ENCODE measurements around the gene FNBP1. TPM values are rescaled to one million over a fixed set of nuclear protein-coding genes. Genes with fewer than 3 reads are reported as not detected.

FNBP1 gene
- total and polyA plus RNA-seq, 2 experiments from 2014 or later: 26.6 to 28.8 TPM

DNA sequence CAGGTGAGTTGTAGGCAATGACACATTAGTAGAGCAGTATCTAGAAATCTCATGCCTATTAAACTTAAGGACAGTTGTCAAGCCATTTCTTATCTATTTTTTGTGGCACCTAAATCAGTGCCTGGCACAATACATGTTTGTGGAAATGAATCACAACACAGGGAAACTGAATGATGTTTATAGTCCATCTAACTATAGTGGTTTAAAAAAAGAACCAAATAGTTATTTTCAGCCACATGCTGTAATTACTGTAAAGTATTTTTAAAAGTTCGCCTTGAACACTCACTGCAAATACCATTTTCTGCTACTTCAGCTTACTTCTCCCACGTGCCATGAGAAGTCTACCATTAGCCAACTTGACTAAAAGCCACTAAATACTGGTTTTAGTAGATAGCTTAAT lies 21.9 kb downstream of the FNBP1 start:
- Histone ChIP-seq H3K4me1 (ENCODE audit: insufficient read depth) (no peaks in the 10 kb centered on the region), H2AFZ (no peak overlapping the region), H3F3A (replicated peaks; ENCODE audit: low read depth) (no peaks in the 10 kb centered on the region), H4K20me1 (replicated peaks; ENCODE audit: insufficient read depth) (peaks cover 8% of the 10 kb centered on the region; the same call in 1 of the 2 replicates), H3K36me3 (ENCODE audit: insufficient read depth) (no peaks in the 10 kb centered on the region), H3K4me3 (no peak overlapping the region), H3K27ac (ENCODE audit: low read depth) (no peak overlapping the region), H3K9me2 (ENCODE audit: insufficient read depth) (no peaks in the 10 kb centered on the region), H3K4me2 (no peak overlapping the region), H3K27me3 (ENCODE audit: insufficient read depth) (no peaks in the 10 kb centered on the region), H3K79me2 (replicated peaks; ENCODE audit: insufficient read depth) (peaks cover 39% of the 10 kb centered on the region)
- Mint-ChIP-seq H3K36me3 (ENCODE audit: low read depth) (peaks cover 8% of the 10 kb centered on the region; the same call in 2 of the 3 replicates), H3K4me3 (no peak overlapping the region), H3K27ac (no peak overlapping the region), H3K9me3 (peaks cover 4% of the 10 kb centered on the region; the same call in 1 of the 3 replicates), H3K4me1 (0 out of 3 replicates have a peak, but pooled peaks cover 2% of the 10 kb centered on the region), H3K27me3 (ENCODE audit: insufficient read depth, low read depth, poor library complexity) (no peaks in the 10 kb centered on the region)
- TF ChIP-seq STAT1 (IDR thresholded peaks at IDR 0.05; ENCODE audit: unreplicated experiment) (no peak), EZH2 (IDR thresholded peaks at IDR 0.05; ENCODE audit: low read depth, unreplicated experiment) (no peak), JUNB (IDR thresholded peaks at IDR 0.05; ENCODE audit: unreplicated experiment) (no peak), POLR2AphosphoS5 (IDR thresholded peaks at IDR 0.05; ENCODE audit: low read depth) (no peak), ZNF114 (CRISPR knock-in tag; IDR thresholded peaks at IDR 0.05) (no peak), NANOG (IDR thresholded peaks at IDR 0.05; ENCODE audit: borderline replicate concordance) (no peak), ZNF331 (CRISPR knock-in tag; IDR thresholded peaks at IDR 0.05; ENCODE audit: low read depth) (no peak), ETS1 (IDR thresholded peaks at IDR 0.05) (no peak), CREB1 (CRISPR knock-in tag; IDR thresholded peaks at IDR 0.05; ENCODE audit: low read depth) (no peak), EZH2phosphoT487 (IDR thresholded peaks at IDR 0.05; ENCODE audit: unreplicated experiment) (no peak), ZNF462 (CRISPR knock-in tag; IDR thresholded peaks at IDR 0.05) (no peak)
- TF ChIP-seq, protein P1, sequence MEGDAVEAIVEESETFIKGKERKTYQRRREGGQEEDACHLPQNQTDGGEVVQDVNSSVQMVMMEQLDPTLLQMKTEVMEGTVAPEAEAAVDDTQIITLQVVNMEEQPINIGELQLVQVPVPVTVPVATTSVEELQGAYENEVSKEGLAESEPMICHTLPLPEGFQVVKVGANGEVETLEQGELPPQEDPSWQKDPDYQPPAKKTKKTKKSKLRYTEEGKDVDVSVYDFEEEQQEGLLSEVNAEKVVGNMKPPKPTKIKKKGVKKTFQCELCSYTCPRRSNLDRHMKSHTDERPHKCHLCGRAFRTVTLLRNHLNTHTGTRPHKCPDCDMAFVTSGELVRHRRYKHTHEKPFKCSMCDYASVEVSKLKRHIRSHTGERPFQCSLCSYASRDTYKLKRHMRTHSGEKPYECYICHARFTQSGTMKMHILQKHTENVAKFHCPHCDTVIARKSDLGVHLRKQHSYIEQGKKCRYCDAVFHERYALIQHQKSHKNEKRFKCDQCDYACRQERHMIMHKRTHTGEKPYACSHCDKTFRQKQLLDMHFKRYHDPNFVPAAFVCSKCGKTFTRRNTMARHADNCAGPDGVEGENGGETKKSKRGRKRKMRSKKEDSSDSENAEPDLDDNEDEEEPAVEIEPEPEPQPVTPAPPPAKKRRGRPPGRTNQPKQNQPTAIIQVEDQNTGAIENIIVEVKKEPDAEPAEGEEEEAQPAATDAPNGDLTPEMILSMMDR (conservative IDR thresholded peaks at IDR 0.05; ENCODE audit: low read depth in 2 of 2): no peak
- TF ChIP-seq, protein P2, sequence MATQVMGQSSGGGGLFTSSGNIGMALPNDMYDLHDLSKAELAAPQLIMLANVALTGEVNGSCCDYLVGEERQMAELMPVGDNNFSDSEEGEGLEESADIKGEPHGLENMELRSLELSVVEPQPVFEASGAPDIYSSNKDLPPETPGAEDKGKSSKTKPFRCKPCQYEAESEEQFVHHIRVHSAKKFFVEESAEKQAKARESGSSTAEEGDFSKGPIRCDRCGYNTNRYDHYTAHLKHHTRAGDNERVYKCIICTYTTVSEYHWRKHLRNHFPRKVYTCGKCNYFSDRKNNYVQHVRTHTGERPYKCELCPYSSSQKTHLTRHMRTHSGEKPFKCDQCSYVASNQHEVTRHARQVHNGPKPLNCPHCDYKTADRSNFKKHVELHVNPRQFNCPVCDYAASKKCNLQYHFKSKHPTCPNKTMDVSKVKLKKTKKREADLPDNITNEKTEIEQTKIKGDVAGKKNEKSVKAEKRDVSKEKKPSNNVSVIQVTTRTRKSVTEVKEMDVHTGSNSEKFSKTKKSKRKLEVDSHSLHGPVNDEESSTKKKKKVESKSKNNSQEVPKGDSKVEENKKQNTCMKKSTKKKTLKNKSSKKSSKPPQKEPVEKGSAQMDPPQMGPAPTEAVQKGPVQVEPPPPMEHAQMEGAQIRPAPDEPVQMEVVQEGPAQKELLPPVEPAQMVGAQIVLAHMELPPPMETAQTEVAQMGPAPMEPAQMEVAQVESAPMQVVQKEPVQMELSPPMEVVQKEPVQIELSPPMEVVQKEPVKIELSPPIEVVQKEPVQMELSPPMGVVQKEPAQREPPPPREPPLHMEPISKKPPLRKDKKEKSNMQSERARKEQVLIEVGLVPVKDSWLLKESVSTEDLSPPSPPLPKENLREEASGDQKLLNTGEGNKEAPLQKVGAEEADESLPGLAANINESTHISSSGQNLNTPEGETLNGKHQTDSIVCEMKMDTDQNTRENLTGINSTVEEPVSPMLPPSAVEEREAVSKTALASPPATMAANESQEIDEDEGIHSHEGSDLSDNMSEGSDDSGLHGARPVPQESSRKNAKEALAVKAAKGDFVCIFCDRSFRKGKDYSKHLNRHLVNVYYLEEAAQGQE (IDR thresholded peaks at IDR 0.05; ENCODE audit: unreplicated experiment): no peak
- DNase-seq (ENCODE audit: low spot score): no peak
- ATAC-seq: no peak
